ENCODE results near the gene TTC7B. TPM values are rescaled to one million over a fixed set of nuclear protein-coding genes. Genes with fewer than 3 reads are reported as not detected.

The TTC7B gene
- total and polyA plus RNA-seq, 10 of the 15 experiments (the other 5 are each of a cell fraction or from before 2014, with no cell fraction given) = under 0.01 to 1.1 (median 0.26) TPM; not detected in 2

GRCh38 chr14:90570461-90570860 lies 245.8 kb downstream of the TTC7B start:
- ATAC-seq (no peak), DNase-seq (ENCODE audit: low read depth, low spot score) (no peak), FAIRE-seq (no peak)
- Histone ChIP-seq H3K4me1 (ENCODE audit: control insufficient read depth, insufficient read depth, low read length) (no peaks in the 10 kb centered on the region), H3K4me2 (ENCODE audit: control insufficient read depth, insufficient read depth) (no peak overlapping the region), H2AFZ (ENCODE audit: control insufficient read depth, low read depth, low read length) (no peak overlapping the region), H3K36me3 (ENCODE audit: control insufficient read depth in 2 of 2, insufficient read depth in 2 of 2, low read length in 1 of 2) (no peaks in the 10 kb centered on the region), H3K27me3 (replicated peaks in 1 of 2; ENCODE audit: control insufficient read depth in 2 of 2, insufficient read depth in 2 of 2, low read length in 1 of 2) (peaks cover 0 to 3% of the 10 kb centered on the region in 2 experiments; a peak in 2 of 4 replicates), H3K9me3 (replicated peaks; ENCODE audit: control insufficient read depth, insufficient read depth, low read length) (no peaks in the 10 kb centered on the region), H3K9ac (ENCODE audit: control insufficient read depth, insufficient read depth, low read length) (no peak overlapping the region), H4K20me1 (ENCODE audit: control insufficient read depth, insufficient read depth) (no peaks in the 10 kb centered on the region), H3K4me3 (no peak overlapping the region), H3K27ac (ENCODE audit: control insufficient read depth, insufficient read depth) (no peak overlapping the region), H3K79me2 (ENCODE audit: control insufficient read depth, insufficient read depth, low read length) (no peaks in the 10 kb centered on the region)
- no TSS peak for BruUV-seq (replicated peaks)
- in situ Hi-C loops (cut with MboI) (no loop called here), intact Hi-C loops (cut with micrococcal nuclease; ENCODE audit: unreplicated experiment) (no loop called here)
- WGBS (ENCODE audit: insufficient coverage, insufficient replicate concordance, low lambda C conversion rate, missing lambda C conversion rate) = 75% methylated on average over 17 of the region's 17 CpGs
- ChIA-PET CTCF (no interaction called here), POLR2A (no interaction called here), RAD21 (ENCODE audit: unreplicated experiment) (no interaction called here), SMC1A (ENCODE audit: uncharacterized antibody, unreplicated experiment) (no interaction called here)
- TF ChIP-seq MTA2 (IDR thresholded peaks at IDR 0.05; ENCODE audit: low read depth) (no peak), ZBED1 (IDR thresholded peaks at IDR 0.05; ENCODE audit: borderline replicate concordance) (no peak), MEF2A (IDR thresholded peaks at IDR 0.05; ENCODE audit: insufficient read depth, low read depth, low read length) (no peak), ZNF687 (IDR thresholded peaks at IDR 0.05) (no peak), RELA (IDR thresholded peaks at IDR 0.05; ENCODE audit: borderline replicate concordance, partially characterized antibody) (no peak), PML (IDR thresholded peaks at IDR 0.05; ENCODE audit: low read length) (no peak), MLLT1 (IDR thresholded peaks at IDR 0.05) (no peak), SPI1 (IDR thresholded peaks at IDR 0.05; ENCODE audit: borderline replicate concordance, insufficient read depth, low read depth, low read length) (no peak), CTCF (IDR thresholded peaks at IDR 0.05 in 2 of 3, conservative IDR thresholded peaks at IDR 0.05 in 1 of 3; ENCODE audit: control insufficient read depth in 2 of 3, extremely low read depth in 1 of 3, insufficient read depth in 1 of 3, low read depth in 3 of 3, low read length in 3 of 3) (no peak), GATAD2B (conservative IDR thresholded peaks at IDR 0.05; ENCODE audit: low read depth) (no peak), HDGF (IDR thresholded peaks at IDR 0.05) (no peak), MAX (IDR thresholded peaks at IDR 0.05; ENCODE audit: low read depth, low read length) (no peak), IKZF2 (IDR thresholded peaks at IDR 0.05) (no peak), HSF1 (IDR thresholded peaks at IDR 0.05; ENCODE audit: low read depth, low read length) (no peak), HCFC1 (IDR thresholded peaks at IDR 0.05; ENCODE audit: low read length) (no peak), TCF3 (IDR thresholded peaks at IDR 0.05; ENCODE audit: borderline replicate concordance, insufficient read depth, low read depth, low read length) (no peak)
